Ascending aorta (tissue), 2 donors: ENCODE measurements around the gene SDK2. TPM values are rescaled to one million over a fixed set of nuclear protein-coding genes. Genes with fewer than 3 reads are reported as not detected.

ENCODE experiments used
- DNase-seq, 2 donors: peaks; one replicate each; pipeline ENCODE4 v3.0.0-alpha.2; 2019; ENCODE audit warnings: low spot score in 2 of 2
- H3K27ac ChIP-seq, 2 donors: fragments of 200-600 bp; sonication (generic); one replicate each; pipeline ENCODE4 v1.5.1; 2016 to 2017; ENCODE audit warnings: mild to moderate bottlenecking in 1 of 2
- H3K27me3 ChIP-seq: fragments of 200-600 bp; sonication (generic); one replicate; pipeline ENCODE4 v1.5.1; 2017
- H3K36me3 ChIP-seq, 2 donors: fragments of 200-600 bp; sonication (generic); one replicate each; pipeline ENCODE4 v1.5.1; 2016
- H3K4me1 ChIP-seq, 2 donors: fragments of 200-600 bp; sonication (generic); one replicate each; pipeline ENCODE4 v1.5.1; 2016 to 2017; ENCODE audit warnings: mild to moderate bottlenecking in 1 of 2
- H3K4me3 ChIP-seq, 2 donors: fragments of 200-600 bp; sonication (generic); one replicate each; pipeline ENCODE4 v1.5.1; 2016 to 2017; ENCODE audit warnings: mild to moderate bottlenecking in 1 of 2
- H3K9me3 ChIP-seq, 2 donors: fragments of 200-600 bp; sonication (generic); one replicate each; pipeline ENCODE4 v1.5.1; 2016
- intact Hi-C: fragments of 100-400 bp; cut with DNase I; formaldehyde crosslinking; loops from one replicate; pipeline ENCODE4 v1.15.1; 2023
- total RNA-seq: library from RNA; depleted of rRNA; stranded (reverse); fragments of >200 nt; gene quantifications from one replicate; pipeline ENCODE4 v1.1.0, GENCODE V29; 2016
- TF ChIP-seq, protein P1 (sequence below), 3 experiments: fragments of 200-600 bp in 2 of 3; fragments of 450-650 bp in 1 of 3; sonication (generic) in 2 of 3; IDR thresholded peaks; one replicate each; pipeline ENCODE4 v1.5.1; 2016 to 2019; ENCODE audit warnings: antibody characterized with exemption in 3 of 3, mild to moderate bottlenecking in 1 of 3, moderate library complexity in 1 of 3

The SDK2 gene
- total RNA-seq, 1 donor from 2014 or later = 8.1 TPM

DNA sequence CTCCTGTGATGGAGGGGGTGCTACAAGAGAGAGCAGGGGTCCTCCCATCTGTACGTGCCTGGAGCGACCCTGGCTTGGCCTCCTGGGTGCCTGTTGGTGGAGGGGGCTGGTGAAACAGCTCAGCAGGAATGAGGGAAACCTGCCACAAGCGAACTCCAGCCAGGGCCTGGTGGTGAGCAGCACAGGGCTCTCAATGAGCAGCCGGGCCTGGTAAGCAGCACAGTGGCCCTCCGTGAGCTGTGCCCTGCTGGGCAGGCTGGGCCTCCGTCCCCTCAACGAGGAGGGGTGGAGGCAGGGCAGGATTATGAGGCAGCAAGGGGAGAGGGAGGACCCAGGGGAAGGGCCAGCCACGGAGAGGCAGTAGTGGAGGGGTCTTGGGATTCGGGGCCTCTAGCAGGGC is 101.9 kb downstream of the SDK2 start:
- no peak for DNase-seq

DNA sequence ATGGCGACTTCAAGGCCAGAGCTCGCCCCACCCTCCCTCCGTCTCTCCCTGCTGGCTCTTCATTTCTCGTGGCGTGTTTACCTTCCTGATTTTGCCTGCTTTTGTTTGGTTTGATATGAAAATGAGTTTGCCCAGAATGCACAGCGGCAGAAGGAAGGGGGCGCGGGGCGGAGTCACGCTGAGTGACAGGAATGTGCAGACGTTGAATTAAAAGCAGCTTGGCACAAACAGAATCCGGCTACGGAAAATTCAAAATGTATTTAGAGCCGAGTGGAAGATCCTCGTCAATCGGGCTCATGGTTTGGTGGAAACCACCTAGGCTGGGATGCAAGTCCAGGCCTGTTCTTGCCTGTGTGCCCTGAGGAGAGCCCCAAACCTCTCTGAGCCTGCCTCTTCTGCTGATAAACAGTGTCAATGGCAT is 102.7 kb downstream of the SDK2 start:
- no peak for DNase-seq
- Histone ChIP-seq H3K27ac (no peak overlapping the region), H3K4me3 (no peak overlapping the region), H3K9me3 (no peaks in the 10 kb centered on the region), H3K27me3 (no peaks in the 10 kb centered on the region), H3K4me1 (no peaks in the 10 kb centered on the region), H3K36me3 (no peaks in the 10 kb centered on the region)
- TF ChIP-seq, protein P1, sequence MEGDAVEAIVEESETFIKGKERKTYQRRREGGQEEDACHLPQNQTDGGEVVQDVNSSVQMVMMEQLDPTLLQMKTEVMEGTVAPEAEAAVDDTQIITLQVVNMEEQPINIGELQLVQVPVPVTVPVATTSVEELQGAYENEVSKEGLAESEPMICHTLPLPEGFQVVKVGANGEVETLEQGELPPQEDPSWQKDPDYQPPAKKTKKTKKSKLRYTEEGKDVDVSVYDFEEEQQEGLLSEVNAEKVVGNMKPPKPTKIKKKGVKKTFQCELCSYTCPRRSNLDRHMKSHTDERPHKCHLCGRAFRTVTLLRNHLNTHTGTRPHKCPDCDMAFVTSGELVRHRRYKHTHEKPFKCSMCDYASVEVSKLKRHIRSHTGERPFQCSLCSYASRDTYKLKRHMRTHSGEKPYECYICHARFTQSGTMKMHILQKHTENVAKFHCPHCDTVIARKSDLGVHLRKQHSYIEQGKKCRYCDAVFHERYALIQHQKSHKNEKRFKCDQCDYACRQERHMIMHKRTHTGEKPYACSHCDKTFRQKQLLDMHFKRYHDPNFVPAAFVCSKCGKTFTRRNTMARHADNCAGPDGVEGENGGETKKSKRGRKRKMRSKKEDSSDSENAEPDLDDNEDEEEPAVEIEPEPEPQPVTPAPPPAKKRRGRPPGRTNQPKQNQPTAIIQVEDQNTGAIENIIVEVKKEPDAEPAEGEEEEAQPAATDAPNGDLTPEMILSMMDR (IDR thresholded peaks at IDR 0.05) = no peak
- intact Hi-C loops = no loop called here

More for the DNA sequence above, 101.9 kb downstream of the SDK2 start:
- H3K4me1 ChIP-seq = no peaks in the 10 kb centered on the region
- no peaks in the 10 kb centered on the region for H3K36me3 ChIP-seq
- no peaks in the 10 kb centered on the region for H3K9me3 ChIP-seq
- H3K27me3 ChIP-seq = no peaks in the 10 kb centered on the region
- intact Hi-C loops = no loop called here
- H3K4me3 ChIP-seq = no peak overlapping the region
- H3K27ac ChIP-seq = no peak overlapping the region
- TF ChIP-seq, protein P1 (IDR thresholded peaks at IDR 0.05) = no peak

DNA sequence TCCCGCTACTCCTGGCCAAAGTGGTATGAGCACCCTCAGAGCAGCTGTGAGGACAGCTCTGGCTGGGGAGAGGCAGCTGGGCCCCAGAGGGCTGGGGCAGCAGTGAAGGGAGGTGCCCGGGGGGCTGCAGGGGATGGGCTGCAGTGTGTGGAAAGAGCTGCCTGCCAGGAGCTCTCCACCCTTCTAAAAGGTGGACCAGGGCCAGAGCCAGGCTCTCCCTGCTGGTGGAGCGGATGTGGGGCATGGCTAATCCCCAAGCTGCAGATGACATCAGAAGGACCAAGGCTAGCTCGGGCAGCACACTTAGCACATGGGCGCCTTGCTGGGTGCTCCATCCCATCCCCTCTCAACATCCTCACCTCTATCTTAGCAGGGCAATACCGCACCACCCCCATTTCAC is 103.1 kb downstream of the SDK2 start:
- no peak overlapping the region for H3K4me3 ChIP-seq
- no peaks in the 10 kb centered on the region for H3K27me3 ChIP-seq
- no peaks in the 10 kb centered on the region for H3K4me1 ChIP-seq
- no peak for DNase-seq
- TF ChIP-seq, protein P1 (IDR thresholded peaks at IDR 0.05) = no peak
- H3K9me3 ChIP-seq = no peaks in the 10 kb centered on the region
- no peaks in the 10 kb centered on the region for H3K36me3 ChIP-seq
- intact Hi-C loops = no loop called here
- no peak overlapping the region for H3K27ac ChIP-seq

DNA sequence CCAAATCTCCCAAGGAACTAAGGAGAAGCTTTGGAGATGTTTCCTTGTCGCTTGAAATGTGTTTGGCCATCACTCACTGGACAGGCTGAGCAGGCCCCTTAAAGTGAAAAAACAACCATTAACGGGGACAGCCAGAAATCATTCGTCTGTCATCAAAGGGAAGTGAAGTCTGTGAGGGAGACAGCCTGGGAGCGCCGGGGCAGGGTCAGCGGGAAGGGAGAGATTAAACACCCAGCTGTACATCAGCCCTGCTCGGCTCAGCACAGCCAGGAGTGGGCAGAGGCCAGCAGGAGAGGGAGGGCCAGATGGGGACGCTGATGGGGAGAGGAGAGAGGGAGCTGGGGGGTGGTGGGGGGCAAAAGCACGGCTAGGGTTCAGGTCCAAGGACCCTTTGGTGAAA is 105.1 kb downstream of the SDK2 start:
- TF ChIP-seq, protein P1 (IDR thresholded peaks at IDR 0.05) = no peak
- no peaks in the 10 kb centered on the region for H3K36me3 ChIP-seq
- no peaks in the 10 kb centered on the region for H3K9me3 ChIP-seq
- no peak overlapping the region for H3K4me3 ChIP-seq
- no peaks in the 10 kb centered on the region for H3K27me3 ChIP-seq
- no peak for DNase-seq
- H3K27ac ChIP-seq = no peak overlapping the region
- H3K4me1 ChIP-seq = no peaks in the 10 kb centered on the region
- intact Hi-C loops = no loop called here

DNA sequence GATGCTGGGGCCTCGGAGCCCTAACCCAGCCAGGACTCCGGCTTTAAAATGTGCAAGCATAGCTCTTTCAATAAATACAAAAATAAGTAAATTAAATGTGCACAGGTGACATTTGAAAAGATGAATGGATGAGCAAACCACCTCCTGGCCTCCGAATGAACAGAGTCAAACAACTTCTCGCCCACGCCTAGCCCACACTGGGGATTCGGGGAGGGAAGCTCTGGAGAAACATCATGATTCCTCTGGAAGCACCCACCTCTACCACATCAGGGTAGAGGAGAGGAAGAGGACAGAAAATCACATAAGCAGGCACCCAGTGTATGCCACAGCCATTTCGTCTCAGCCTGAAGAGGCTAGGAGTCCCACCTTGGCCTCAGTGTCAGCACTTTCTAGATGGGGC is 105.8 kb downstream of the SDK2 start:
- intact Hi-C loops = no loop called here

More for the DNA sequence above, 105.8 kb downstream of the SDK2 start:
- DNase-seq = no peak
- Histone ChIP-seq H3K9me3 (no peaks in the 10 kb centered on the region), H3K36me3 (no peaks in the 10 kb centered on the region), H3K4me1 (no peaks in the 10 kb centered on the region), H3K27me3 (no peaks in the 10 kb centered on the region), H3K4me3 (no peak overlapping the region), H3K27ac (no peak overlapping the region)
- TF ChIP-seq, protein P1 (IDR thresholded peaks at IDR 0.05) = no peak
